WTC11 (cell line): ENCODE results near the gene PRR20G.

Experiments
- FOXK1 ChIP-seq: sonication (generic); formaldehyde crosslinking; IDR thresholded peaks from 2 replicates; pipeline ENCODE4 v1.8.0; 2022; ENCODE audit warnings: mild to moderate bottlenecking, moderate library complexity, missing genetic modification reagents
- JUN ChIP-seq: sonication (generic); formaldehyde crosslinking; IDR thresholded peaks from 2 replicates; pipeline ENCODE4 v1.8.0; 2023; ENCODE audit warnings: mild to moderate bottlenecking, missing genetic modification reagents
- NR2C2 ChIP-seq: sonication (generic); formaldehyde crosslinking; IDR thresholded peaks from 2 replicates; pipeline ENCODE4 v1.8.0; 2022; ENCODE audit warnings: mild to moderate bottlenecking, missing genetic modification reagents
- TF ChIP-seq, protein P1 (sequence below): fragments of 200-600 bp; IDR thresholded peaks from 2 replicates; pipeline ENCODE4 v1.8.0; 2022; ENCODE audit warnings: antibody characterized with exemption
- TF ChIP-seq, protein P2 (sequence below): sonication (generic); formaldehyde crosslinking; IDR thresholded peaks from 2 replicates; pipeline ENCODE4 v1.8.1; 2023; ENCODE audit warnings: mild to moderate bottlenecking, missing genetic modification reagents, moderate library complexity
- TF ChIP-seq, protein P3 (sequence below): fragments of 250-450 bp; sonication (Bioruptor Pico); IDR thresholded peaks from 2 replicates; pipeline ENCODE4 v2.1.2; 2022; ENCODE audit warnings: mild to moderate bottlenecking, moderate library complexity
- TF ChIP-seq, protein P4 (sequence below): sonication (generic); formaldehyde crosslinking; IDR thresholded peaks from 2 replicates; pipeline ENCODE4 v1.8.1; 2022; ENCODE audit warnings: mild to moderate bottlenecking, missing genetic modification reagents, moderate library complexity, borderline replicate concordance
- TF ChIP-seq, protein P5 (sequence below): fragments of 250-450 bp; sonication (Bioruptor Pico); IDR thresholded peaks from 2 replicates; pipeline ENCODE4 v1.9.0; 2021; ENCODE audit warnings: moderate library complexity, mild to moderate bottlenecking, inconsistent platforms, borderline replicate concordance
- TF ChIP-seq, protein P6 (sequence below): sonication (generic); formaldehyde crosslinking; IDR thresholded peaks from 2 replicates; pipeline ENCODE4 v1.8.1; 2023; ENCODE audit warnings: mild to moderate bottlenecking, missing genetic modification reagents, moderate library complexity

DNA sequence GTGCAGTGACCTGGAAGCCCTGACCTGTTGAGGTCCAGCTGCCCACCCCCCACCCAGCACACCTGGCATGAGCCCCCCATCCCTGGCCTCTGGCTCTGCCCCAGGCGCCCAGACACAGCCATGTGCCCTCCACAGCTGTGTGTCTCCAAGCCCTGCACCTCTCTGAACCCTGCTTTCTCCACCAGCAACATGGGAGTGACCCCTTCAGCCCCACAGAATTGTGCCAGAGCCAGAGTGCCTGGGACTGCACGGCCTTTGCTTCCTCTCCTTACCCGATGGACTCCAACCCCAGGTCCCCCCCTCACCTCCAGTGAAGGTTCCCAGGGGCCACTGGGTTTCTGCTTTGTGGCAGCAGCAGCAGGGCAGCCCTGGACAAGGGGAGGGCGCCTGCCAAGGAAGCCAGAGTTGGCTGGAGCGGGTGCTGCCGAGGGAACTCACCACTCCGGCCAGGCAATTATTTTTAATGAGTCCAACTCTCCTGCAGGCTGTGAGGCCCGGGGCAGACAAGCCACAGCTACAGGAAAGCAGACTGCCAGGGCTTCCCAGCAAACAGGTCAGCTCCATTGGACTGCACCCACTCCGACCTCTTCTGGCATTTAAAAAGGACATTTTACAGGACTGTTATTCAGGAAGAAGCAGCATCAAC, 24.1 kb downstream of the PRR20G start:
- TF ChIP-seq, protein P1, sequence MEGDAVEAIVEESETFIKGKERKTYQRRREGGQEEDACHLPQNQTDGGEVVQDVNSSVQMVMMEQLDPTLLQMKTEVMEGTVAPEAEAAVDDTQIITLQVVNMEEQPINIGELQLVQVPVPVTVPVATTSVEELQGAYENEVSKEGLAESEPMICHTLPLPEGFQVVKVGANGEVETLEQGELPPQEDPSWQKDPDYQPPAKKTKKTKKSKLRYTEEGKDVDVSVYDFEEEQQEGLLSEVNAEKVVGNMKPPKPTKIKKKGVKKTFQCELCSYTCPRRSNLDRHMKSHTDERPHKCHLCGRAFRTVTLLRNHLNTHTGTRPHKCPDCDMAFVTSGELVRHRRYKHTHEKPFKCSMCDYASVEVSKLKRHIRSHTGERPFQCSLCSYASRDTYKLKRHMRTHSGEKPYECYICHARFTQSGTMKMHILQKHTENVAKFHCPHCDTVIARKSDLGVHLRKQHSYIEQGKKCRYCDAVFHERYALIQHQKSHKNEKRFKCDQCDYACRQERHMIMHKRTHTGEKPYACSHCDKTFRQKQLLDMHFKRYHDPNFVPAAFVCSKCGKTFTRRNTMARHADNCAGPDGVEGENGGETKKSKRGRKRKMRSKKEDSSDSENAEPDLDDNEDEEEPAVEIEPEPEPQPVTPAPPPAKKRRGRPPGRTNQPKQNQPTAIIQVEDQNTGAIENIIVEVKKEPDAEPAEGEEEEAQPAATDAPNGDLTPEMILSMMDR = no peak
- TF ChIP-seq, protein P2, sequence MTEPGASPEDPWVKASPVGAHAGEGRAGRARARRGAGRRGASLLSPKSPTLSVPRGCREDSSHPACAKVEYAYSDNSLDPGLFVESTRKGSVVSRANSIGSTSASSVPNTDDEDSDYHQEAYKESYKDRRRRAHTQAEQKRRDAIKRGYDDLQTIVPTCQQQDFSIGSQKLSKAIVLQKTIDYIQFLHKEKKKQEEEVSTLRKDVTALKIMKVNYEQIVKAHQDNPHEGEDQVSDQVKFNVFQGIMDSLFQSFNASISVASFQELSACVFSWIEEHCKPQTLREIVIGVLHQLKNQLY (CRISPR knock-in tag) = no peak
- TF ChIP-seq JUN (CRISPR knock-in tag) (no peak), FOXK1 (CRISPR knock-in tag) (no peak), NR2C2 (CRISPR knock-in tag) (no peak)
- TF ChIP-seq, protein P3, sequence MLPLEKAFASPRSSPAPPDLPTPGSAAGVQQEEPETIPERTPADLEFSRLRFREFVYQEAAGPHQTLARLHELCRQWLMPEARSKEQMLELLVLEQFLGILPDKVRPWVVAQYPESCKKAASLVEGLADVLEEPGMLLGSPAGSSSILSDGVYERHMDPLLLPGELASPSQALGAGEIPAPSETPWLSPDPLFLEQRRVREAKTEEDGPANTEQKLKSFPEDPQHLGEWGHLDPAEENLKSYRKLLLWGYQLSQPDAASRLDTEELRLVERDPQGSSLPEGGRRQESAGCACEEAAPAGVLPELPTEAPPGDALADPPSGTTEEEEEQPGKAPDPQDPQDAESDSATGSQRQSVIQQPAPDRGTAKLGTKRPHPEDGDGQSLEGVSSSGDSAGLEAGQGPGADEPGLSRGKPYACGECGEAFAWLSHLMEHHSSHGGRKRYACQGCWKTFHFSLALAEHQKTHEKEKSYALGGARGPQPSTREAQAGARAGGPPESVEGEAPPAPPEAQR (CRISPR knock-in tag) = no peak
- TF ChIP-seq, protein P4, sequence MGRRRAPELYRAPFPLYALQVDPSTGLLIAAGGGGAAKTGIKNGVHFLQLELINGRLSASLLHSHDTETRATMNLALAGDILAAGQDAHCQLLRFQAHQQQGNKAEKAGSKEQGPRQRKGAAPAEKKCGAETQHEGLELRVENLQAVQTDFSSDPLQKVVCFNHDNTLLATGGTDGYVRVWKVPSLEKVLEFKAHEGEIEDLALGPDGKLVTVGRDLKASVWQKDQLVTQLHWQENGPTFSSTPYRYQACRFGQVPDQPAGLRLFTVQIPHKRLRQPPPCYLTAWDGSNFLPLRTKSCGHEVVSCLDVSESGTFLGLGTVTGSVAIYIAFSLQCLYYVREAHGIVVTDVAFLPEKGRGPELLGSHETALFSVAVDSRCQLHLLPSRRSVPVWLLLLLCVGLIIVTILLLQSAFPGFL (CRISPR knock-in tag) = no peak
- TF ChIP-seq, protein P5, sequence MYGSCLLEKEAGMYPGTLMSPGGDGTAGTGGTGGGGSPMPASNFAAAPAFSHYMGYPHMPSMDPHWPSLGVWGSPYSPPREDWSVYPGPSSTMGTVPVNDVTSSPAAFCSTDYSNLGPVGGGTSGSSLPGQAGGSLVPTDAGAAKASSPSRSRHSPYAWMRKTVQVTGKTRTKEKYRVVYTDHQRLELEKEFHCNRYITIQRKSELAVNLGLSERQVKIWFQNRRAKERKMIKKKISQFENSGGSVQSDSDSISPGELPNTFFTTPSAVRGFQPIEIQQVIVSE (CRISPR knock-in tag) = no peak
- TF ChIP-seq, protein P6, sequence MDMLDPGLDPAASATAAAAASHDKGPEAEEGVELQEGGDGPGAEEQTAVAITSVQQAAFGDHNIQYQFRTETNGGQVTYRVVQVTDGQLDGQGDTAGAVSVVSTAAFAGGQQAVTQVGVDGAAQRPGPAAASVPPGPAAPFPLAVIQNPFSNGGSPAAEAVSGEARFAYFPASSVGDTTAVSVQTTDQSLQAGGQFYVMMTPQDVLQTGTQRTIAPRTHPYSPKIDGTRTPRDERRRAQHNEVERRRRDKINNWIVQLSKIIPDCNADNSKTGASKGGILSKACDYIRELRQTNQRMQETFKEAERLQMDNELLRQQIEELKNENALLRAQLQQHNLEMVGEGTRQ (CRISPR knock-in tag) = no peak
